GM12872 (cell line): ENCODE results near the gene CCL27.
A peak's percentile ranks its signal among the peaks of the same experiment; 100 is the strongest.

Experiments used
- TF ChIP-seq, protein P1 (sequence below): IDR thresholded peaks from 3 replicates; pipeline ENCODE4 v1.5.1; 2011; ENCODE audit warnings: low read depth, mild to moderate bottlenecking, low read length, moderate library complexity; ENCODE audit not compliant: insufficient read depth

The CCL27 gene

DNA sequence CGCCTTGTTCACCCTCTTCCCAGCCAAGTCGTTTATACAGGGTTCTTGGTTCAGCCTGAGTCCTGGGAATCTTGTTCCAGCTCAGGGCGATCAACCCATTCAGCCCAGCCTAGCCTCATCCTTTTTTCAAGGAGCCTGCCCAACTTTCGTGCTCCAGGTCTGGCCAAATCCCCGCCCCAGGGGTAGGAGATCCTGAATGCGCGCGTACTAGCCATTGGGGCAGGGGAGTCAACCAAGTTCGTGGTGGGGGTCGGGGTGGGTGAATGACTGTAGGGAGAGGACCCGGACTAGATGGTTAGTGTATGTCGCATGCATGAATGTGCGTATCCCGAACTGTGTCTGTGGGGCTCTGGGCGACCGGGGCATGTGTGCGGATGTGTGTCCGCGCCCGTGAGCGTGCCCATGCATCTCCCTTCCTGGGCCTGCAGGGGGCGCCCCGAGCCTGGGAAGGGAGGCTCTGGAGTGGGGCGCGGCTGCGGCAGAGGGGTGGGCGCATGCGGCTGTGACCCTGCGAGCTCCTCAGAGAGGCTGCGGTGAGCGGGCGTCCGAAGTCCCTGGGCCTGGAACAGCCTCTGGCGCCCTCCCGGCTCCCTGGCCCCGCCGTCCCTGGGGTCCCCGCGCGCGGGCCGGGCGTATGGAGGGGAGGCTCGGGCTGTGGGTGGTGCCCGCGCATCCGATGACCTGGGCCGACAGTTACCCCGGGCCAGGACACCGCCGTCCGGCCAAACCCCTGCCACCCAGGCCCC lies 38.7 kb upstream of the CCL27 start:
- TF ChIP-seq, protein P1, sequence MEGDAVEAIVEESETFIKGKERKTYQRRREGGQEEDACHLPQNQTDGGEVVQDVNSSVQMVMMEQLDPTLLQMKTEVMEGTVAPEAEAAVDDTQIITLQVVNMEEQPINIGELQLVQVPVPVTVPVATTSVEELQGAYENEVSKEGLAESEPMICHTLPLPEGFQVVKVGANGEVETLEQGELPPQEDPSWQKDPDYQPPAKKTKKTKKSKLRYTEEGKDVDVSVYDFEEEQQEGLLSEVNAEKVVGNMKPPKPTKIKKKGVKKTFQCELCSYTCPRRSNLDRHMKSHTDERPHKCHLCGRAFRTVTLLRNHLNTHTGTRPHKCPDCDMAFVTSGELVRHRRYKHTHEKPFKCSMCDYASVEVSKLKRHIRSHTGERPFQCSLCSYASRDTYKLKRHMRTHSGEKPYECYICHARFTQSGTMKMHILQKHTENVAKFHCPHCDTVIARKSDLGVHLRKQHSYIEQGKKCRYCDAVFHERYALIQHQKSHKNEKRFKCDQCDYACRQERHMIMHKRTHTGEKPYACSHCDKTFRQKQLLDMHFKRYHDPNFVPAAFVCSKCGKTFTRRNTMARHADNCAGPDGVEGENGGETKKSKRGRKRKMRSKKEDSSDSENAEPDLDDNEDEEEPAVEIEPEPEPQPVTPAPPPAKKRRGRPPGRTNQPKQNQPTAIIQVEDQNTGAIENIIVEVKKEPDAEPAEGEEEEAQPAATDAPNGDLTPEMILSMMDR: peak; percentile 79

DNA sequence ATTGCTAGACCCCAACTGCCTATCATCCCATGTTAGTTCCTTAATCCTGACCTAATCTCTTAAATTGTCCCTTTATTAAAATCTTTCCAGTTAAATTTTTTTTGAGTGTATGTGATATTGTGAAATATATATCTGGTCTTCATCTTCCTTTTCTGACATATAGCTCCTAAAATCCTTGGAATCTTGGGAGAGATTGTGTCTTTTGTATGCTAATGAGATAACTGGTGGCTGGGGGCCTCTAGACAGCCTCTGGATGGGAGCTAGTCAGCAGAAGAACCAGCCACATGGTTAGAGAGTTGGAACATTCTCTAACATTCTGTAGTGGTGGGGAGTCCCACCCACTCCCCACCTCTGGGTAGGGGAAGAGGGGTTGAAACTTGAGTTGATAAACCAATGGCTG lies 32.4 kb upstream of the CCL27 start:
- TF ChIP-seq, protein P1: no peak

DNA sequence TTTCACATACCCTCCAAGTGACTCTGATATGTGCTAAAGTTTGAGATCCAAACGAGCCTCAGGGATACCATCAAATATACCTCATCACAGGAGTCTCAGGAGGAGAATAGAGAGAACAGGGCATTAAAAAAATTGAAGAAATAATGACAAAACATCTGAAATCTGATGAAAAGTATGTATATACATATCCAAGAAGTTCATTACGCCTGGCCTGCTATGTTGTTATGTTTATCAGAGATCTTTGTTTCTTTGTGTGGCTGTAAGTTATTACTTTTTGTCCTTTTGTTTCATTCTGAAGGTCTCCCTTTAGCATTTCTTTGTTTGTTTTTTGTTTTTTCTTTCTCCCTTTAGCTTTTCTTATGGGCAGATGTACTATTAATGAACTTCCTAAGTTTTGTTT lies 31.1 kb upstream of the CCL27 start:
- TF ChIP-seq, protein P1: no peak

DNA sequence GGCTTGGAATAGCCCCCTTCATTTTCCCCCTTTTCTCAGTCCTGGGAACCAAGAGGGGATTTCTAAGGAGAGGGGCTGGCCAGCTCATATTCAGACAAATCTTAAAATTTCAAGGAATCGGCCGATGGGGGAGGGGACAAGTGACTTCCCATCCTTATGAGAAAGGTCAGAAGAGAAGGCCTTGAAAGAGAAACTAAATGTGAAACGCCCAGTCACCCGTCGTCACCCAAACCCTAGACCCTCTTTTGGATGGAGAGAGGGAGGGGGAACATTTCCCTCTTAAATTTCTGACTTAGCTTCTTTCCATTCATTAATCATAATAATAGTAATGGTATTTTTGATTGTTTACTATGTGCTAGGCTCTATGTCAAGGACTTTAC lies 29.5 kb upstream of the CCL27 start:
- TF ChIP-seq, protein P1: no peak

DNA sequence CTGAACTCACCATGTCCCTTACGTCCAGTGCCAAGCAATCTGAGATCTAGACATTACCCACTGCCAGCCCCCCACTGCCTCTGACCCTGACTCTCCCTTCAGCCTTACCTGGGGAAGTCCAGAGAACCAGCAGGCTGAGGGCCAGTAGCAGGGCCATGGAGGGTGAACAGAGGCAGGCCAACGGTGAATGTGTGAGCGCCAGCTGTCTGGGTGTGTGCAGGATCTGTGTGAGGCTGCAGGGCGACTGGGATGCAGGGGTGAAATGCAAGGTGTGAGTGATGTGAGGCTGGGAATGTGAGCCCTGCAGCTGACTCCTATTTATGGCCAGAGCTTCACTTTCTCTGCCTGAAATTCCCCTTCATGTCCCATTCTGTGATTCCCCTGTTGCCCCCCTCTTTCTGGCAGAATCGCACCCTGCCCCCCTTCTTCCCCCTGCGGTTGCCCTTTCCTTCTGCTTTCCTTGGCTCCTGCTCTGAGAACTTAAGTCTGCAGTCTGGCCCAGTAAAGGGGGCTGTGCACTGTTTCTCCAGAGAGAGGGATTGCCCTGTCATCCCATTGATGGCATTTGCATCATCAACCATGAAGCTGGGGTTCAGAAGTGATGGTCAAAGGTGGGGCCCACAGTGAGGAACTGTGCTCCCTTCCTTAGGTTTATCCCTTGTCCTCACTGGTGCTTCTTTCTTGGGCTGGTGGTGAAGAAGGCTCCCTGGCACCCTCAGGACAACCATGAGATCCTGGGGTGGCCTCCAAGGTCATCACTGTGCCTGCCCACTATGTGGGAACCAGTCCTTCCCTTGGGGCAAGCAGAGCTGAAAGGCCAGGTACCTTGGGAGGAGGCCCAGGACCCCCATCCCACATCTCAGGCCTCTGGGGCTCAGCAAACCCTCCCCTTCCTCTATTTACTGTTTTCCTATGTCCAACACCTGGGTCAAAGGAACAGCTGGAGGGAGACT lies 28.8 kb upstream of the CCL27 start, which contains the start of gene CCL19:
Gene CCL19 (minus strand): TSS at position 294 of the 953 bp plus-strand sequence. CDS start 137 bp downstream, at position 157.
- TF ChIP-seq, protein P1: no peak

DNA sequence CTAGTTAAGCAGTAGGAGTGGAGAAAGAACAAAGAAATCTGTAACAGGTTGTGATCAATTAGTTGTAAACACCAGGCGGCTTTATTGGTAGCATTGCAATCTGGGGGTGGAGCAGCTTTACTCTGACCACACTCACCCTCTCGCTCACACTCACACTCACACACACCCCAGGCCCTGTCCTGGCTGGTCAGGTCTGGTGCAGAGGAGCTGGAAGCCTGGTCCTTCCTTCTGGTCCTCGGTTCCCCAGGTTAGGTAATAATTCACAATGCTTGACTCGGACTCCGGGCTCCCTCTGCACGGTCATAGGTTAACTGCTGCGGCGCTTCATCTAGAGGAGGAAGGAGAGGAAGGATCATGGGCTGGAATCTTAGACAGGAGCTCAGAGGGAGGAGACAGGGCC lies 27.1 kb upstream of the CCL27 start:
- TF ChIP-seq, protein P1: no peak

DNA sequence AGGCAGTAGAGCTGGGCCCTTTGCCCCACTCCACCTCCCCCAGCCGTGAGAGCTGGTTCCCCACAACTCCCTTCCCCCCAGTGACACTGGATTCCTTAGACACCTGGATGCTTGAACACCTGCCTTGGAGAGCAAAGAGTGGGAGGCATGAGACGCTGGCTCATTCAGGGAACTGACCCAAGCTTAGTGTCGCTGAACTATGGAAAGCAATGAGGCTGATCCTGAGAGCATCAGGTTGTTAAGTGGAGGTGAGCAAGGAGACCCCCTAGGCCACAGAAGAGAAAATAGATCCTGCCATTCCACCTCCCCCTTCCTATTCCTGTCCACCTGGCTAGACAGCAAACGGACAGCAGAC lies 26.6 kb upstream of the CCL27 start:
- TF ChIP-seq, protein P1: no peak
